ENCODE data around the gene ATP2A1. TPM values are rescaled to one million over a fixed set of nuclear protein-coding genes. Genes with fewer than 3 reads are reported as not detected.
"Not testable (repeated sequence)": the region's sequence is repeated elsewhere in the genome, so short reads cannot be mapped to it uniquely, and the experiment has no call there.

The ATP2A1 gene
- total and polyA plus RNA-seq, 3 experiments from 2014 or later, result 1.9 to 2.1 TPM; not detected in 1

DNA sequence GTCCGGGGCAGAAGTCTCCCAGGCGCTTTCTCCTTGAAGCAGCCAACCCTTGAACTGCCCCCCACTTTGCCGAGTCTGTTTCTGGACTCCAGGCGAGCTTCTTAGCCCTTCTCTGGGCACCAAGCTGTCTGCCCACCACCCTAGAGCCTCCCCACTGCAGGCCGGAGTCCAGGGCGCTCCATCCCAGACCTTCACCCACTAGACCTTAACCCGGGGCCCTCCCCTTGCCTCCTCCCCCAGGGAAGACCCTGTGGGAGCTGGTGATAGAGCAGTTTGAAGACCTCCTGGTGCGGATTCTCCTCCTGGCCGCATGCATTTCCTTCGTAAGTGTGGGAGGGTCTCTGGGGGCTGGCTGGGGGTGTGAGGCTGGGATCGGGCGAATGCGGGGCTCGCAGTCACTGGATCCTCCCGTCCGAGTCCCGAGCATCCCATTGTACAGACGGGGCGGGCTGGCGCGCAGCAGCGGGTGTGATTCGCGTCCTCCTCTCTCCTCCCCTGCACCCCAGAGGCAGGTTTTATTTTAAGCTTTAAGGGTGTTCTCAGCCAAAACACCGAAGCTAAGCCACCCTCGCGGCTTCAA, 1.1 kb downstream of the ATP2A1 start:
- Histone ChIP-seq H3K9me3 (ENCODE audit: low read length) (no peaks in the 10 kb centered on the region), H3K27me3 (ENCODE audit: insufficient read depth, low read length, poor library complexity, severe bottlenecking) (no peaks in the 10 kb centered on the region), H3K27ac (ENCODE audit: low read depth, low read length) (peak overlapping the region; percentile 61), H3K36me3 (ENCODE audit: insufficient read depth, low read length) (no peaks in the 10 kb centered on the region), H3K4me3 (ENCODE audit: low read length) (peak overlapping the region; percentile 87), H3K4me1 (ENCODE audit: insufficient read depth, low read length) (peaks cover 14% of the 10 kb centered on the region)
- Mint-ChIP-seq H3K27ac (peak overlapping the region in 7 of 8 donors; percentile 33 to 97 (median 66)), H3K36me3 (peaks cover 0 to 2% (median 0%) of the 10 kb centered on the region in 3 donors), H3K4me1 (peaks cover 12 to 18% (median 14%) of the 10 kb centered on the region in 3 donors), H3K27me3 (peaks cover 0 to 2% of the 10 kb centered on the region in 2 donors), H3K4me3 (peak overlapping the region; percentile 85 to 95 (median 87)), H3K9me3 (no peaks in the 10 kb centered on the region)
- no peak for DNase-seq
- ChIA-PET POLR2A (interaction anchor here (0.5 to 1.0 kb wide), 3 partner anchors 16 to 57 kb away, joined by 3 to 15 read pairs (median 4); partner anchors contain the start of genes ATXN2L and SH2B1), CTCF (interaction anchor here (1.8 kb wide), 1 partner anchor 66 kb away, joined by 10 read pairs; no protein-coding TSS in a partner anchor)

GRCh38 chr16:28879841-28880588, 1.7 kb downstream of the ATP2A1 start:
- H3K36me3 ChIP-seq (ENCODE audit: insufficient read depth, low read length), result no peaks in the 10 kb centered on the region
- H3K4me1 ChIP-seq (ENCODE audit: insufficient read depth, low read length), result peaks cover 14% of the 10 kb centered on the region
- Mint-ChIP-seq H3K36me3 (peaks cover 0 to 2% (median 0%) of the 10 kb centered on the region in 3 donors), H3K27me3 (peaks cover 0 to 2% of the 10 kb centered on the region in 2 donors), H3K4me1 (peaks cover 12 to 18% (median 14%) of the 10 kb centered on the region in 3 donors), H3K27ac (peak overlapping the region in 3 of 8 donors; percentile 33 to 55 (median 45)), H3K9me3 (no peaks in the 10 kb centered on the region), H3K4me3 (peak overlapping the region; percentile 85 to 95 (median 87))
- POLR2A ChIA-PET, result interaction anchor here (0.5 to 1.0 kb wide), 3 partner anchors 17 to 58 kb away, joined by 3 to 15 read pairs (median 4); partner anchors contain the start of genes ATXN2L and SH2B1
- peak overlapping the region; percentile 87 for H3K4me3 ChIP-seq (ENCODE audit: low read length)
- no peaks in the 10 kb centered on the region for H3K27me3 ChIP-seq (ENCODE audit: insufficient read depth, low read length, poor library complexity, severe bottlenecking)
- peak overlapping the region; percentile 61 for H3K27ac ChIP-seq (ENCODE audit: low read depth, low read length)
- H3K9me3 ChIP-seq (ENCODE audit: low read length), result no peaks in the 10 kb centered on the region
- CTCF ChIA-PET, result interaction anchor here (1.8 kb wide), 1 partner anchor 65 kb away, joined by 10 read pairs; no protein-coding TSS in a partner anchor
- DNase-seq, result peak; percentile 75 to 92 (median 83)

DNA sequence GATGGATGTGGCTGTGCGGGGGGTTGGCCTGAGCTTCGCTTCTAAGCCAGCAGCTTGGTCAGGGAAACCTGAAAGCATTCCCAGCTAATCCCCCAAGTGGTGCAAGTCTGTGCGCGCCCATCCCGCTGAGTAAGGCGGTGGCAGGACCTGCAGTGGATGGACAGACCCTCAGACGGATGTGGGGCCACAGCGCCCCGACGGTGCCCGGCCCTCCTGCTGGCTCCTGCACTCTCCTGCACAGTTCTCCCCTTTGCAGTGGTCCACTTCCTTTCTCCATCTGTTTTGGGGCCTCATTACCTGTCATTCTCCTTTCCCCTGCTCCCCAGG, 2.3 kb downstream of the ATP2A1 start:
- H3K4me1 Mint-ChIP-seq, result peaks cover 12 to 18% (median 14%) of the 10 kb centered on the region in 3 donors
- H3K27me3 Mint-ChIP-seq, result peaks cover 0 to 2% of the 10 kb centered on the region in 2 donors
- CTCF ChIA-PET, result no interaction called here
- POLR2A ChIA-PET, result no interaction called here
- H3K9me3 Mint-ChIP-seq, result no peaks in the 10 kb centered on the region
- H3K27ac Mint-ChIP-seq, result peak overlapping the region in 1 of 8 donors; percentile 86
- DNase-seq, result no peak
- Histone ChIP-seq H3K4me1 (ENCODE audit: insufficient read depth, low read length) (peaks cover 14% of the 10 kb centered on the region), H3K27me3 (ENCODE audit: insufficient read depth, low read length, poor library complexity, severe bottlenecking) (no peaks in the 10 kb centered on the region), H3K9me3 (ENCODE audit: low read length) (no peaks in the 10 kb centered on the region), H3K4me3 (ENCODE audit: low read length) (peak overlapping the region; percentile 87), H3K27ac (ENCODE audit: low read depth, low read length) (peak overlapping the region; percentile 38), H3K36me3 (ENCODE audit: insufficient read depth, low read length) (no peaks in the 10 kb centered on the region)
- peak overlapping the region; percentile 61 to 87 (median 71) for H3K4me3 Mint-ChIP-seq
- H3K36me3 Mint-ChIP-seq, result peaks cover 0 to 2% (median 0%) of the 10 kb centered on the region in 3 donors

- peak overlapping the region; percentile 61 to 87 (median 71) for H3K4me3 Mint-ChIP-seq
- Histone ChIP-seq H3K4me3 (ENCODE audit: low read length) (no peak overlapping the region), H3K27me3 (ENCODE audit: insufficient read depth, low read length, poor library complexity, severe bottlenecking) (no peaks in the 10 kb centered on the region), H3K4me1 (ENCODE audit: insufficient read depth, low read length) (peaks cover 14% of the 10 kb centered on the region), H3K9me3 (ENCODE audit: low read length) (no peaks in the 10 kb centered on the region), H3K36me3 (ENCODE audit: insufficient read depth, low read length) (no peaks in the 10 kb centered on the region), H3K27ac (ENCODE audit: low read depth, low read length) (no peak overlapping the region)
- ChIA-PET POLR2A (no interaction called here), CTCF (no interaction called here)
- no peak for DNase-seq
- peaks cover 0 to 2% of the 10 kb centered on the region in 2 donors for H3K27me3 Mint-ChIP-seq
- H3K27ac Mint-ChIP-seq, result peak overlapping the region in 3 of 8 donors; percentile 63 to 86 (median 79)
- H3K4me1 Mint-ChIP-seq, result peaks cover 12 to 18% (median 14%) of the 10 kb centered on the region in 3 donors
- no peaks in the 10 kb centered on the region for H3K9me3 Mint-ChIP-seq
- peaks cover 0 to 2% (median 0%) of the 10 kb centered on the region in 3 donors for H3K36me3 Mint-ChIP-seq
Observed at GRCh38 chr16:28880955-28881354, 2.7 kb downstream of the ATP2A1 start.

DNA sequence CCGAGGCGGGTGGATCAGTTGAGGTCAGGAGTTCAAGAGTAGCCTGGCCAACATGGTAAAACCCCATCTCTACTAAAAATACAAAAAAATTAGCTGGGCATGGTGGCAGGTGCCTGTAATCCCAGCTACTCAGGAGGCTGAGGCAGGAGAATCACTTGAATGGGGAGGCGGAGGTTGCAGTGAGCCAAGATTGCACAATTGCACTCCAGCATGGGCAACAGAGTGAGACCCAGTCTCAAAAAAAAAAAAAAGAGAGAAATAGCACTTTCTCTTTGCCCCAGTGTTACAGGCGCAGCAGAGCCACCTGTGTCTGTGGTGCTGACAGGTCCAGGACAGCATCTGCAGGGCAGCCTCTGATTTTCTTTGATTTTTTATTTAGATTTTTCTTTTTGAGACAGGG, 3.3 kb downstream of the ATP2A1 start:
- H3K27ac ChIP-seq (ENCODE audit: low read depth, low read length); H3K27me3 Mint-ChIP-seq; H3K9me3 ChIP-seq (ENCODE audit: low read length); H3K36me3 ChIP-seq (ENCODE audit: insufficient read depth, low read length); DNase-seq; H3K27ac Mint-ChIP-seq; H3K27me3 ChIP-seq (ENCODE audit: insufficient read depth, low read length, poor library complexity, severe bottlenecking); H3K9me3 Mint-ChIP-seq; POLR2A ChIA-PET; H3K4me3 ChIP-seq (ENCODE audit: low read length); H3K36me3 Mint-ChIP-seq; CTCF ChIA-PET: not testable (repeated sequence)
- Mint-ChIP-seq H3K4me1 (peaks cover 12 to 18% (median 14%) of the 10 kb centered on the region in 3 donors), H3K4me3 (peak overlapping the region in 2 of 7 donors; percentile 56 to 84)
- H3K4me1 ChIP-seq (ENCODE audit: insufficient read depth, low read length), result peaks cover 14% of the 10 kb centered on the region

- Mint-ChIP-seq H3K4me1 (peaks cover 12 to 18% (median 14%) of the 10 kb centered on the region in 3 donors), H3K36me3 (peaks cover 0 to 2% (median 0%) of the 10 kb centered on the region in 3 donors), H3K27ac (no peak overlapping the region), H3K27me3 (peaks cover 0 to 2% of the 10 kb centered on the region in 2 donors), H3K9me3 (no peaks in the 10 kb centered on the region), H3K4me3 (no peak overlapping the region)
- Histone ChIP-seq H3K27ac (ENCODE audit: low read depth, low read length) (no peak overlapping the region), H3K4me1 (ENCODE audit: insufficient read depth, low read length) (peaks cover 14% of the 10 kb centered on the region), H3K9me3 (ENCODE audit: low read length) (no peaks in the 10 kb centered on the region), H3K4me3 (ENCODE audit: low read length) (no peak overlapping the region), H3K27me3 (ENCODE audit: insufficient read depth, low read length, poor library complexity, severe bottlenecking) (no peaks in the 10 kb centered on the region), H3K36me3 (ENCODE audit: insufficient read depth, low read length) (no peaks in the 10 kb centered on the region)
- ChIA-PET POLR2A (no interaction called here), CTCF (no interaction called here)
- DNase-seq, result no peak
Observed at GRCh38 chr16:28882551-28883160, 4.4 kb downstream of the ATP2A1 start.

GRCh38 chr16:28883221-28883996, 5.1 kb downstream of the ATP2A1 start:
- POLR2A ChIA-PET, result no interaction called here
- CTCF ChIA-PET, result no interaction called here
- H3K27ac ChIP-seq (ENCODE audit: low read depth, low read length), result no peak overlapping the region
- peak overlapping the region in 2 of 8 donors; percentile 47 to 63 for H3K27ac Mint-ChIP-seq
- peaks cover 0 to 2% (median 0%) of the 10 kb centered on the region in 3 donors for H3K36me3 Mint-ChIP-seq
- H3K4me1 ChIP-seq (ENCODE audit: insufficient read depth, low read length), result peaks cover 14% of the 10 kb centered on the region
- peaks cover 0 to 2% of the 10 kb centered on the region in 2 donors for H3K27me3 Mint-ChIP-seq
- peak overlapping the region in 1 of 7 donors; percentile 34 for H3K4me3 Mint-ChIP-seq
- H3K4me1 Mint-ChIP-seq, result peaks cover 12 to 18% (median 14%) of the 10 kb centered on the region in 3 donors
- H3K27me3 ChIP-seq (ENCODE audit: insufficient read depth, low read length, poor library complexity, severe bottlenecking), result no peaks in the 10 kb centered on the region
- H3K9me3 Mint-ChIP-seq, result no peaks in the 10 kb centered on the region
- DNase-seq, result no peak
- no peaks in the 10 kb centered on the region for H3K9me3 ChIP-seq (ENCODE audit: low read length)
- no peaks in the 10 kb centered on the region for H3K36me3 ChIP-seq (ENCODE audit: insufficient read depth, low read length)
- H3K4me3 ChIP-seq (ENCODE audit: low read length), result no peak overlapping the region
